Measurements from ENCODE around the gene RFX6.

DNA sequence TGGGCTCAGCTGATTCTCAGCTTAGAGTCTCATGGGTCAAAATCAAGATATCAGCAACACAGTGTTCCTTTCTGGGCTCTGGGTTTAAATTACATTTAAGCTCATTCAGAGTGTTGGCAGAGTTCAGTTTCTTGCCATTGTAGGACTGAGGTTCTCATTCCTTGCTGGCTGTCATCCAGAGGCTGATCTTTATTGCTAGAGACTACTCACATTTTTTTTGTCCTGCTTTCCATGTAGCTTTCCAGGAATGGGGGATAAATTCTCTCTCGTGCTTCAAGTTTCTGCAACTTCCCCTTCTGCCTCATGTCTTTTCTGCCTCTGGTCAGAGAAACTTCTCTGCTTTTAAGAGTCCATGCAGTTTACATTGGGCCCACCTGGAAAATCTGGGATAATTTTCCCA is 86.9 kb downstream of the RFX6 start:
- TF ChIP-seq MXI1 (IDR thresholded peaks at IDR 0.05; ENCODE audit: low read depth, low read length) (no peak), CHD2 (IDR thresholded peaks at IDR 0.05; ENCODE audit: low read length, partially characterized antibody) (no peak), EP300 (IDR thresholded peaks at IDR 0.05; ENCODE audit: borderline replicate concordance in 1 of 2, low read depth in 1 of 2, low read length in 1 of 2) (no peak), RAD21 (IDR thresholded peaks at IDR 0.05; ENCODE audit: low read length) (no peak), TAF1 (IDR thresholded peaks at IDR 0.05; ENCODE audit: borderline replicate concordance, low read depth, low read length) (no peak), RFX5 (IDR thresholded peaks at IDR 0.05; ENCODE audit: low read length) (no peak), SIN3A (IDR thresholded peaks at IDR 0.05; ENCODE audit: borderline replicate concordance, low read depth, low read length) (no peak), RCOR1 (IDR thresholded peaks at IDR 0.05; ENCODE audit: low read length) (no peak), TCF12 (IDR thresholded peaks at IDR 0.05) (no peak), RXRA (IDR thresholded peaks at IDR 0.05; ENCODE audit: borderline replicate concordance, low read depth) (no peak)
- TF ChIP-seq, protein P1, sequence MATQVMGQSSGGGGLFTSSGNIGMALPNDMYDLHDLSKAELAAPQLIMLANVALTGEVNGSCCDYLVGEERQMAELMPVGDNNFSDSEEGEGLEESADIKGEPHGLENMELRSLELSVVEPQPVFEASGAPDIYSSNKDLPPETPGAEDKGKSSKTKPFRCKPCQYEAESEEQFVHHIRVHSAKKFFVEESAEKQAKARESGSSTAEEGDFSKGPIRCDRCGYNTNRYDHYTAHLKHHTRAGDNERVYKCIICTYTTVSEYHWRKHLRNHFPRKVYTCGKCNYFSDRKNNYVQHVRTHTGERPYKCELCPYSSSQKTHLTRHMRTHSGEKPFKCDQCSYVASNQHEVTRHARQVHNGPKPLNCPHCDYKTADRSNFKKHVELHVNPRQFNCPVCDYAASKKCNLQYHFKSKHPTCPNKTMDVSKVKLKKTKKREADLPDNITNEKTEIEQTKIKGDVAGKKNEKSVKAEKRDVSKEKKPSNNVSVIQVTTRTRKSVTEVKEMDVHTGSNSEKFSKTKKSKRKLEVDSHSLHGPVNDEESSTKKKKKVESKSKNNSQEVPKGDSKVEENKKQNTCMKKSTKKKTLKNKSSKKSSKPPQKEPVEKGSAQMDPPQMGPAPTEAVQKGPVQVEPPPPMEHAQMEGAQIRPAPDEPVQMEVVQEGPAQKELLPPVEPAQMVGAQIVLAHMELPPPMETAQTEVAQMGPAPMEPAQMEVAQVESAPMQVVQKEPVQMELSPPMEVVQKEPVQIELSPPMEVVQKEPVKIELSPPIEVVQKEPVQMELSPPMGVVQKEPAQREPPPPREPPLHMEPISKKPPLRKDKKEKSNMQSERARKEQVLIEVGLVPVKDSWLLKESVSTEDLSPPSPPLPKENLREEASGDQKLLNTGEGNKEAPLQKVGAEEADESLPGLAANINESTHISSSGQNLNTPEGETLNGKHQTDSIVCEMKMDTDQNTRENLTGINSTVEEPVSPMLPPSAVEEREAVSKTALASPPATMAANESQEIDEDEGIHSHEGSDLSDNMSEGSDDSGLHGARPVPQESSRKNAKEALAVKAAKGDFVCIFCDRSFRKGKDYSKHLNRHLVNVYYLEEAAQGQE (IDR thresholded peaks at IDR 0.05; ENCODE audit: low read depth, low read length): no peak
- TF ChIP-seq, protein P2, sequence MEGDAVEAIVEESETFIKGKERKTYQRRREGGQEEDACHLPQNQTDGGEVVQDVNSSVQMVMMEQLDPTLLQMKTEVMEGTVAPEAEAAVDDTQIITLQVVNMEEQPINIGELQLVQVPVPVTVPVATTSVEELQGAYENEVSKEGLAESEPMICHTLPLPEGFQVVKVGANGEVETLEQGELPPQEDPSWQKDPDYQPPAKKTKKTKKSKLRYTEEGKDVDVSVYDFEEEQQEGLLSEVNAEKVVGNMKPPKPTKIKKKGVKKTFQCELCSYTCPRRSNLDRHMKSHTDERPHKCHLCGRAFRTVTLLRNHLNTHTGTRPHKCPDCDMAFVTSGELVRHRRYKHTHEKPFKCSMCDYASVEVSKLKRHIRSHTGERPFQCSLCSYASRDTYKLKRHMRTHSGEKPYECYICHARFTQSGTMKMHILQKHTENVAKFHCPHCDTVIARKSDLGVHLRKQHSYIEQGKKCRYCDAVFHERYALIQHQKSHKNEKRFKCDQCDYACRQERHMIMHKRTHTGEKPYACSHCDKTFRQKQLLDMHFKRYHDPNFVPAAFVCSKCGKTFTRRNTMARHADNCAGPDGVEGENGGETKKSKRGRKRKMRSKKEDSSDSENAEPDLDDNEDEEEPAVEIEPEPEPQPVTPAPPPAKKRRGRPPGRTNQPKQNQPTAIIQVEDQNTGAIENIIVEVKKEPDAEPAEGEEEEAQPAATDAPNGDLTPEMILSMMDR (IDR thresholded peaks at IDR 0.05): no peak
- TF ChIP-seq, protein P3, sequence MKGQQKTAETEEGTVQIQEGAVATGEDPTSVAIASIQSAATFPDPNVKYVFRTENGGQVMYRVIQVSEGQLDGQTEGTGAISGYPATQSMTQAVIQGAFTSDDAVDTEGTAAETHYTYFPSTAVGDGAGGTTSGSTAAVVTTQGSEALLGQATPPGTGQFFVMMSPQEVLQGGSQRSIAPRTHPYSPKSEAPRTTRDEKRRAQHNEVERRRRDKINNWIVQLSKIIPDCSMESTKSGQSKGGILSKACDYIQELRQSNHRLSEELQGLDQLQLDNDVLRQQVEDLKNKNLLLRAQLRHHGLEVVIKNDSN (IDR thresholded peaks at IDR 0.05; ENCODE audit: borderline replicate concordance, low read depth): no peak
- TF ChIP-seq, protein P4, sequence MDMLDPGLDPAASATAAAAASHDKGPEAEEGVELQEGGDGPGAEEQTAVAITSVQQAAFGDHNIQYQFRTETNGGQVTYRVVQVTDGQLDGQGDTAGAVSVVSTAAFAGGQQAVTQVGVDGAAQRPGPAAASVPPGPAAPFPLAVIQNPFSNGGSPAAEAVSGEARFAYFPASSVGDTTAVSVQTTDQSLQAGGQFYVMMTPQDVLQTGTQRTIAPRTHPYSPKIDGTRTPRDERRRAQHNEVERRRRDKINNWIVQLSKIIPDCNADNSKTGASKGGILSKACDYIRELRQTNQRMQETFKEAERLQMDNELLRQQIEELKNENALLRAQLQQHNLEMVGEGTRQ (IDR thresholded peaks at IDR 0.05; ENCODE audit: borderline replicate concordance, low read depth, low read length): no peak

Measured in SK-N-SH (cell line).